Panc1 (cell line): ENCODE results near the gene FARS2. TPM values are rescaled to one million over a fixed set of nuclear protein-coding genes. Genes with fewer than 3 reads are reported as not detected.

Source experiments
- ATAC-seq: fragments of 200-7000 bp; cut with Tn5 transposase; 2 replicates; pipeline ENCODE4 v1.9.1; 2020; ENCODE audit warnings: mild to moderate bottlenecking, moderate library complexity
- BruUV-seq: library from RNA; stranded (reverse); fragments of 400-500 nt; replicated peaks from 2 replicates; lab custom pipeline; 2021; lab: Mats Ljungman, UMichigan
- CTCF ChIA-PET: fragments of 300-600 bp; sonication (Branson Sonifier 250); formaldehyde crosslinking; loops from one replicate; lab custom pipeline; 2022; ENCODE audit warnings: antibody characterized with exemption; lab: Charles Lee
- POLR2A ChIA-PET: fragments of 300-600 bp; sonication (Branson Sonifier 250); formaldehyde crosslinking; loops from one replicate; lab custom pipeline; 2022; ENCODE audit warnings: antibody characterized with exemption; lab: Charles Lee
- DNase-seq: peaks from one replicate; pipeline ENCODE4 v3.0.0-alpha.2; 2010; ENCODE audit warnings: low read depth, low spot score
- H3K27ac ChIP-seq: 2 replicates; pipeline ENCODE4 v1.5.1; 2011; ENCODE audit warnings: mild to moderate bottlenecking, low read length, inconsistent platforms
- H3K27me3 ChIP-seq: fragments of 200-500 bp; sonication (Bioruptor generic); 2 replicates; pipeline ENCODE4 v1.6.0; 2014; ENCODE audit warnings: low read length, inconsistent platforms; ENCODE audit not compliant: control insufficient read depth, insufficient read depth
- H3K36me3 ChIP-seq: fragments of 200-500 bp; sonication (Bioruptor generic); 2 replicates; pipeline ENCODE4 v1.5.1; 2014; ENCODE audit warnings: inconsistent platforms, mild to moderate bottlenecking, low read length, moderate library complexity; ENCODE audit not compliant: control insufficient read depth, insufficient read depth
- H3K4me1 ChIP-seq: 2 replicates; pipeline ENCODE4 v1.5.1; 2011; ENCODE audit warnings: inconsistent platforms, mild to moderate bottlenecking, low read length, moderate library complexity; ENCODE audit not compliant: control insufficient read depth, insufficient read depth
- H3K4me3 ChIP-seq, 2 experiments: 2 replicates each; pipeline ENCODE4 v1.5.1; 2011 to 2012; ENCODE audit warnings: low read depth in 2 of 2, low read length in 2 of 2, mild to moderate bottlenecking in 2 of 2, inconsistent platforms in 1 of 2, moderate library complexity in 1 of 2
- H3K9me3 ChIP-seq: fragments of 200-500 bp; sonication (Bioruptor generic); 2 replicates; pipeline ENCODE4 v1.5.1; 2014; ENCODE audit warnings: low read depth, mild to moderate bottlenecking, inconsistent platforms, low read length, moderate library complexity; ENCODE audit not compliant: control insufficient read depth, insufficient read depth
- CTCF ChIP-seq: fragments of 450-650 bp; IDR thresholded peaks from 2 replicates; pipeline ENCODE4 v1.5.1; 2017; ENCODE audit warnings: mild to moderate bottlenecking
- POLR2AphosphoS5 ChIP-seq: IDR thresholded peaks from 2 replicates; pipeline ENCODE4 v1.6.1; 2012; ENCODE audit warnings: mild to moderate bottlenecking, low read depth, low read length, moderate library complexity
- SIN3A ChIP-seq: IDR thresholded peaks from 2 replicates; pipeline ENCODE4 v1.6.1; 2012; ENCODE audit warnings: low read depth, mild to moderate bottlenecking, low read length, moderate library complexity, borderline replicate concordance; ENCODE audit not compliant: insufficient read depth
- TCF7L2 ChIP-seq: IDR thresholded peaks from 2 replicates; pipeline ENCODE4 v1.6.1; 2011; ENCODE audit warnings: mild to moderate bottlenecking, low read depth, low read length, inconsistent platforms
- in situ Hi-C: cut with HindIII; loops from 2 replicates; pipeline ENCODE4 v1.10.0; 2016; ENCODE audit warnings: low sequenced_read_pairs, low pct_unique_long_range_greater_than_20kb
- intact Hi-C: fragments of 100-400 bp; cut with micrococcal nuclease; formaldehyde crosslinking; loops from one replicate; pipeline ENCODE4 v1.10.0; 2022; ENCODE audit not compliant: unreplicated experiment
- total RNA-seq: library from RNA; stranded (reverse); gene quantifications from one replicate; pipeline ENCODE4 v1.2.1, GENCODE V29; 2021; ENCODE audit not compliant: unreplicated experiment
- TF ChIP-seq, protein P1 (sequence below), 2 experiments: IDR thresholded peaks; 2 replicates each; pipeline ENCODE4 v1.6.1; 2011 to 2012; ENCODE audit warnings: low read depth in 2 of 2, control low read depth in 1 of 2, low read length in 1 of 2, mild to moderate bottlenecking in 1 of 2, moderate library complexity in 1 of 2; ENCODE audit not compliant: insufficient read depth in 1 of 2

FARS2 gene
- total RNA-seq, 1 experiment from 2014 or later: 12.8 TPM

GRCh38 chr6:5638666-5639065 lies 377.4 kb downstream of the FARS2 start:
- ATAC-seq: no peak
- in situ Hi-C loops: no loop called here
- DNase-seq: no peak
- POLR2A ChIA-PET: interaction anchor here (0.6 kb wide), 1 partner anchor 519 kb away, joined by 3 read pairs; no protein-coding TSS in a partner anchor
- intact Hi-C loops: no loop called here
- no TSS peak for BruUV-seq
- Histone ChIP-seq H3K9me3 (no peaks in the 10 kb centered on the region), H3K4me1 (no peaks in the 10 kb centered on the region), H3K36me3 (no peaks in the 10 kb centered on the region), H3K27ac (no peak overlapping the region), H3K27me3 (no peaks in the 10 kb centered on the region), H3K4me3 (no peak overlapping the region)
- TF ChIP-seq TCF7L2 (no peak), SIN3A (no peak), CTCF (no peak), POLR2AphosphoS5 (no peak)
- TF ChIP-seq, protein P1, sequence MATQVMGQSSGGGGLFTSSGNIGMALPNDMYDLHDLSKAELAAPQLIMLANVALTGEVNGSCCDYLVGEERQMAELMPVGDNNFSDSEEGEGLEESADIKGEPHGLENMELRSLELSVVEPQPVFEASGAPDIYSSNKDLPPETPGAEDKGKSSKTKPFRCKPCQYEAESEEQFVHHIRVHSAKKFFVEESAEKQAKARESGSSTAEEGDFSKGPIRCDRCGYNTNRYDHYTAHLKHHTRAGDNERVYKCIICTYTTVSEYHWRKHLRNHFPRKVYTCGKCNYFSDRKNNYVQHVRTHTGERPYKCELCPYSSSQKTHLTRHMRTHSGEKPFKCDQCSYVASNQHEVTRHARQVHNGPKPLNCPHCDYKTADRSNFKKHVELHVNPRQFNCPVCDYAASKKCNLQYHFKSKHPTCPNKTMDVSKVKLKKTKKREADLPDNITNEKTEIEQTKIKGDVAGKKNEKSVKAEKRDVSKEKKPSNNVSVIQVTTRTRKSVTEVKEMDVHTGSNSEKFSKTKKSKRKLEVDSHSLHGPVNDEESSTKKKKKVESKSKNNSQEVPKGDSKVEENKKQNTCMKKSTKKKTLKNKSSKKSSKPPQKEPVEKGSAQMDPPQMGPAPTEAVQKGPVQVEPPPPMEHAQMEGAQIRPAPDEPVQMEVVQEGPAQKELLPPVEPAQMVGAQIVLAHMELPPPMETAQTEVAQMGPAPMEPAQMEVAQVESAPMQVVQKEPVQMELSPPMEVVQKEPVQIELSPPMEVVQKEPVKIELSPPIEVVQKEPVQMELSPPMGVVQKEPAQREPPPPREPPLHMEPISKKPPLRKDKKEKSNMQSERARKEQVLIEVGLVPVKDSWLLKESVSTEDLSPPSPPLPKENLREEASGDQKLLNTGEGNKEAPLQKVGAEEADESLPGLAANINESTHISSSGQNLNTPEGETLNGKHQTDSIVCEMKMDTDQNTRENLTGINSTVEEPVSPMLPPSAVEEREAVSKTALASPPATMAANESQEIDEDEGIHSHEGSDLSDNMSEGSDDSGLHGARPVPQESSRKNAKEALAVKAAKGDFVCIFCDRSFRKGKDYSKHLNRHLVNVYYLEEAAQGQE (IDR thresholded peaks at IDR 0.05; ENCODE audit: insufficient read depth in 1 of 2, low read depth in 2 of 2, low read length in 1 of 2): no peak
- CTCF ChIA-PET: no interaction called here

- intact Hi-C loops (no loop called here), in situ Hi-C loops (no loop called here)
- POLR2A ChIA-PET: no interaction called here
- DNase-seq: no peak
- no TSS peak for BruUV-seq
- TF ChIP-seq POLR2AphosphoS5 (no peak), CTCF (no peak), TCF7L2 (no peak), SIN3A (no peak)
- TF ChIP-seq, protein P1 (IDR thresholded peaks at IDR 0.05; ENCODE audit: insufficient read depth in 1 of 2, low read depth in 2 of 2, low read length in 1 of 2): no peak
- no peak for ATAC-seq
- H3K27me3 ChIP-seq: no peaks in the 10 kb centered on the region
- no peaks in the 10 kb centered on the region for H3K36me3 ChIP-seq
- no peaks in the 10 kb centered on the region for H3K4me1 ChIP-seq
- H3K27ac ChIP-seq: no peak overlapping the region
- H3K4me3 ChIP-seq: no peak overlapping the region
- CTCF ChIA-PET: no interaction called here
- no peaks in the 10 kb centered on the region for H3K9me3 ChIP-seq
Observed at GRCh38 chr6:5639193-5639592, 377.9 kb downstream of the FARS2 start.
